ENCODE data around the gene ATP6AP2. TPM values are rescaled to one million over a fixed set of nuclear protein-coding genes. Genes with fewer than 3 reads are reported as not detected.
"Not testable (repeated sequence)": the region's sequence is repeated elsewhere in the genome, so short reads cannot be mapped to it uniquely, and the experiment has no call there.

Gene ATP6AP2
- total RNA-seq, 1 donor from 2014 or later, result 79.8 TPM

- Mint-ChIP-seq H3K27me3 (no peaks in the 10 kb centered on the region), H3K27ac (no peak overlapping the region), H3K4me1 (ENCODE audit: low read depth) (peaks cover 6% of the 10 kb centered on the region), H3K9me3 (ENCODE audit: low read depth) (peaks cover 8% of the 10 kb centered on the region), H3K36me3 (ENCODE audit: insufficient read depth) (no peaks in the 10 kb centered on the region), H3K4me3 (ENCODE audit: low read depth) (no peak overlapping the region)
- no peak for DNase-seq (ENCODE audit: low spot score, unreplicated experiment)
- TF ChIP-seq CTCF (IDR thresholded peaks at IDR 0.05; ENCODE audit: unreplicated experiment), result no peak
These were observed 4.5 kb upstream of the ATP6AP2 start for GRCh38 chrX:40576291-40576690.

- peak overlapping the region; percentile 79 for H3K27ac Mint-ChIP-seq
- H3K36me3 Mint-ChIP-seq (ENCODE audit: insufficient read depth), result no peaks in the 10 kb centered on the region
- no peak for TF ChIP-seq CTCF (IDR thresholded peaks at IDR 0.05; ENCODE audit: unreplicated experiment)
- peaks cover 12% of the 10 kb centered on the region for H3K9me3 Mint-ChIP-seq (ENCODE audit: low read depth)
- DNase-seq (ENCODE audit: low spot score, unreplicated experiment), result no peak
- H3K4me3 Mint-ChIP-seq (ENCODE audit: low read depth), result no peak overlapping the region
- H3K4me1 Mint-ChIP-seq (ENCODE audit: low read depth), result peaks cover 8% of the 10 kb centered on the region
- no peaks in the 10 kb centered on the region for H3K27me3 Mint-ChIP-seq
These were observed 2.6 kb upstream of the ATP6AP2 start for GRCh38 chrX:40578039-40578695.

GRCh38 chrX:40579141-40579540, 1.6 kb upstream of the ATP6AP2 start:
- Mint-ChIP-seq H3K9me3 (ENCODE audit: low read depth) (peaks cover 18% of the 10 kb centered on the region), H3K4me1 (ENCODE audit: low read depth) (peaks cover 8% of the 10 kb centered on the region), H3K36me3 (ENCODE audit: insufficient read depth) (no peaks in the 10 kb centered on the region), H3K27me3 (no peaks in the 10 kb centered on the region), H3K4me3 (ENCODE audit: low read depth) (no peak overlapping the region), H3K27ac (no peak overlapping the region)
- no peak for TF ChIP-seq CTCF (IDR thresholded peaks at IDR 0.05; ENCODE audit: unreplicated experiment)
- DNase-seq (ENCODE audit: low spot score, unreplicated experiment), result no peak

- Mint-ChIP-seq H3K4me1 (ENCODE audit: low read depth) (peaks cover 8% of the 10 kb centered on the region), H3K9me3 (ENCODE audit: low read depth) (peaks cover 13% of the 10 kb centered on the region), H3K4me3 (ENCODE audit: low read depth) (peak overlapping the region; percentile 87), H3K36me3 (ENCODE audit: insufficient read depth) (no peaks in the 10 kb centered on the region), H3K27ac (peak overlapping the region; percentile 88), H3K27me3 (no peaks in the 10 kb centered on the region)
- DNase-seq (ENCODE audit: low spot score, unreplicated experiment), result no peak
- TF ChIP-seq CTCF (IDR thresholded peaks at IDR 0.05; ENCODE audit: unreplicated experiment), result no peak
These were observed 752 bp upstream of the ATP6AP2 start for GRCh38 chrX:40579900-40580536.

- Mint-ChIP-seq H3K27me3 (no peaks in the 10 kb centered on the region), H3K4me1 (ENCODE audit: low read depth) (peaks cover 8% of the 10 kb centered on the region), H3K27ac (no peak overlapping the region), H3K4me3 (ENCODE audit: low read depth) (peak overlapping the region; percentile 70), H3K9me3 (ENCODE audit: low read depth) (peaks cover 16% of the 10 kb centered on the region), H3K36me3 (ENCODE audit: insufficient read depth) (no peaks in the 10 kb centered on the region)
- DNase-seq (ENCODE audit: low spot score, unreplicated experiment), result no peak
- TF ChIP-seq CTCF (IDR thresholded peaks at IDR 0.05; ENCODE audit: unreplicated experiment), result no peak
These were observed 658 bp downstream of the ATP6AP2 start for GRCh38 chrX:40581336-40581920.

GRCh38 chrX:40582178-40582577, 1.4 kb downstream of the ATP6AP2 start:
- not testable (repeated sequence) for H3K27me3 Mint-ChIP-seq; H3K36me3 Mint-ChIP-seq (ENCODE audit: insufficient read depth); DNase-seq (ENCODE audit: low spot score, unreplicated experiment); H3K4me1 Mint-ChIP-seq (ENCODE audit: low read depth)
- peaks cover 16% of the 10 kb centered on the region for H3K9me3 Mint-ChIP-seq (ENCODE audit: low read depth)
- H3K27ac Mint-ChIP-seq, result peak overlapping the region; percentile 52
- peak overlapping the region; percentile 70 for H3K4me3 Mint-ChIP-seq (ENCODE audit: low read depth)

Measured in progenitor cell of endocrine pancreas (in vitro differentiated cells).